SK-N-SH (cell line): ENCODE data around the gene SYTL5. TPM values are rescaled to one million over a fixed set of nuclear protein-coding genes. Genes with fewer than 3 reads are reported as not detected.

Experiments used
- CTCF ChIA-PET: fragments of 300-600, 350-600 bp; formaldehyde crosslinking; extraction: SDS; loops from one replicate; lab custom pipeline; 2021; lab: Yijun Ruan, JAX
- POLR2A ChIA-PET: fragments of 350-600 bp; sonication (Branson Sonifier 250); formaldehyde crosslinking; extraction: SDS; loops from one replicate; lab custom pipeline; 2020; ENCODE audit warnings: antibody characterized with exemption, inconsistent platforms; lab: Yijun Ruan, JAX
- DNase-seq: peaks from one replicate; pipeline ENCODE4 v3.0.0; 2012
- H2AFZ ChIP-seq: fragments of 200-600 bp; sonication (generic); 2 replicates; pipeline ENCODE4 v1.8.1; 2016; ENCODE audit warnings: antibody characterized with exemption, mild to moderate bottlenecking, low read depth
- H3F3A ChIP-seq: fragments of 200-600 bp; sonication (generic); replicated peaks from 2 replicates; pipeline ENCODE3; 2016; ENCODE audit warnings: antibody characterized with exemption, mild to moderate bottlenecking; ENCODE audit not compliant: insufficient read depth
- H3K27ac ChIP-seq, 2 experiments: fragments of 200-500 bp in 1 of 2; fragments of 200-600 bp in 1 of 2; sonication (Bioruptor generic) in 1 of 2; sonication (generic), shearing (Covaris generic) in 1 of 2; 2 replicates each; pipeline versions ENCODE4 v1.5.1 to v1.6.1; 2014 to 2016; ENCODE audit warnings: low read depth in 2 of 2, inconsistent platforms in 1 of 2, low read length in 1 of 2, mild to moderate bottlenecking in 1 of 2, mixed read lengths in 1 of 2
- H3K27me3 ChIP-seq: fragments of 200-600 bp; sonication (generic), shearing (Covaris generic); 2 replicates; pipeline ENCODE4 v1.6.1; 2016; ENCODE audit warnings: mixed run types; ENCODE audit not compliant: insufficient read depth
- H3K36me3 ChIP-seq, 2 experiments: fragments of 200-500 bp in 1 of 2; fragments of 200-600 bp in 1 of 2; sonication (Bioruptor generic) in 1 of 2; sonication (generic) in 1 of 2; replicated peaks in 1 of 2; 2 replicates each; pipeline versions ENCODE3 to v1.5.1; 2014 to 2016; ENCODE audit warnings: low read length in 1 of 2, mild to moderate bottlenecking in 1 of 2; ENCODE audit not compliant: insufficient read depth in 2 of 2, control insufficient read depth in 1 of 2
- H3K4me1 ChIP-seq, 2 experiments: fragments of 200-500 bp in 1 of 2; fragments of 200-600 bp in 1 of 2; sonication (Bioruptor generic) in 1 of 2; sonication (generic), shearing (Covaris generic) in 1 of 2; 2 replicates each; pipeline versions ENCODE4 v1.5.1 to v1.6.1; 2014 to 2016; ENCODE audit warnings: low read depth in 1 of 2, low read length in 1 of 2, mixed run types in 1 of 2; ENCODE audit not compliant: insufficient read depth in 2 of 2, control insufficient read depth in 1 of 2
- H3K4me2 ChIP-seq: fragments of 200-600 bp; sonication (generic), shearing (Covaris generic); 2 replicates; pipeline ENCODE4 v1.6.1; 2017; ENCODE audit warnings: mixed run types
- H3K4me3 ChIP-seq, 2 experiments: fragments of 200-500 bp in 1 of 2; fragments of 200-600 bp in 1 of 2; sonication (Bioruptor generic) in 1 of 2; sonication (generic), shearing (Covaris generic) in 1 of 2; 2 replicates each; pipeline versions ENCODE4 v1.5.1 to v1.8.1; 2014 to 2016; ENCODE audit warnings: low read depth in 2 of 2, inconsistent platforms in 1 of 2, low read length in 1 of 2, mild to moderate bottlenecking in 1 of 2, mixed read lengths in 1 of 2, moderate library complexity in 1 of 2
- H3K79me2 ChIP-seq: fragments of 200-600 bp; sonication (generic); 2 replicates; pipeline ENCODE4 v1.8.1; 2017; ENCODE audit warnings: mild to moderate bottlenecking; ENCODE audit not compliant: insufficient read depth
- H3K9ac ChIP-seq: fragments of 200-600 bp; sonication (generic); 2 replicates; pipeline ENCODE4 v1.6.1; 2017; ENCODE audit warnings: mixed run types
- H3K9me2 ChIP-seq: fragments of 200-600 bp; sonication (generic); 2 replicates; pipeline ENCODE4 v1.6.1; 2017; ENCODE audit warnings: mixed run types
- H3K9me3 ChIP-seq: fragments of 200-600 bp; sonication (generic); 2 replicates; pipeline ENCODE4 v1.6.1; 2017; ENCODE audit warnings: mixed run types, mild to moderate bottlenecking, moderate library complexity
- H4K20me1 ChIP-seq: fragments of 200-600 bp; sonication (generic); 2 replicates; pipeline ENCODE4 v1.6.1; 2017; ENCODE audit warnings: mild to moderate bottlenecking, mixed run types; ENCODE audit not compliant: insufficient read depth
- CHD2 ChIP-seq: fragments of 150-350 bp; IDR thresholded peaks from 2 replicates; pipeline ENCODE4 v1.6.1; 2018; ENCODE audit warnings: low read length; ENCODE audit not compliant: partially characterized antibody
- ELF1 ChIP-seq: IDR thresholded peaks from 2 replicates; pipeline ENCODE4 v1.4.0; 2012
- EZH2phosphoT487 ChIP-seq: fragments of 200-600 bp; sonication (generic); IDR thresholded peaks from 2 replicates; pipeline ENCODE4 v1.6.1; 2017; ENCODE audit warnings: low read depth, mixed run types, mild to moderate bottlenecking, antibody characterized with exemption, moderate library complexity, borderline replicate concordance
- FOSL2 ChIP-seq: IDR thresholded peaks from 2 replicates; pipeline ENCODE4 v1.4.0; 2012; ENCODE audit warnings: low read depth, mild to moderate bottlenecking, moderate library complexity, borderline replicate concordance
- IRF3 ChIP-seq: fragments of 150-350 bp; IDR thresholded peaks from 2 replicates; pipeline ENCODE4 v1.6.1; 2016; ENCODE audit warnings: mild to moderate bottlenecking, low read depth, low read length
- MXI1 ChIP-seq: IDR thresholded peaks from 2 replicates; pipeline ENCODE4 v1.6.1; 2012; ENCODE audit warnings: mild to moderate bottlenecking, low read depth, low read length, improper control_type of control experiment
- RAD21 ChIP-seq: IDR thresholded peaks from 2 replicates; pipeline ENCODE4 v1.6.1; 2012; ENCODE audit warnings: mild to moderate bottlenecking, low read length
- WGBS: methylation state at CpG from one replicate; pipeline ENCODE4 v1.1.6; 2017; ENCODE audit warnings: low lambda C conversion rate; 5-methylcytosine and 5-hydroxymethylcytosine counted together
- polyA plus RNA-seq, 3 experiments: library from polyadenylated mRNA; depleted of rRNA; stranded (reverse); fragments of >200 nt; gene quantifications; 2 replicates each; pipeline ENCODE4 v1.2.3, GENCODE V29; 2012
- TF ChIP-seq, protein P1 (sequence below): IDR thresholded peaks from 2 replicates; pipeline ENCODE4 v1.4.0; 2012; ENCODE audit warnings: low read depth, borderline replicate concordance
- TF ChIP-seq, protein P2 (sequence below): IDR thresholded peaks from 2 replicates; pipeline ENCODE4; 2012

The SYTL5 gene
- polyA plus RNA-seq, 1 of the 3 experiments (the other 2 are of a cell fraction) = 0.74 TPM

DNA sequence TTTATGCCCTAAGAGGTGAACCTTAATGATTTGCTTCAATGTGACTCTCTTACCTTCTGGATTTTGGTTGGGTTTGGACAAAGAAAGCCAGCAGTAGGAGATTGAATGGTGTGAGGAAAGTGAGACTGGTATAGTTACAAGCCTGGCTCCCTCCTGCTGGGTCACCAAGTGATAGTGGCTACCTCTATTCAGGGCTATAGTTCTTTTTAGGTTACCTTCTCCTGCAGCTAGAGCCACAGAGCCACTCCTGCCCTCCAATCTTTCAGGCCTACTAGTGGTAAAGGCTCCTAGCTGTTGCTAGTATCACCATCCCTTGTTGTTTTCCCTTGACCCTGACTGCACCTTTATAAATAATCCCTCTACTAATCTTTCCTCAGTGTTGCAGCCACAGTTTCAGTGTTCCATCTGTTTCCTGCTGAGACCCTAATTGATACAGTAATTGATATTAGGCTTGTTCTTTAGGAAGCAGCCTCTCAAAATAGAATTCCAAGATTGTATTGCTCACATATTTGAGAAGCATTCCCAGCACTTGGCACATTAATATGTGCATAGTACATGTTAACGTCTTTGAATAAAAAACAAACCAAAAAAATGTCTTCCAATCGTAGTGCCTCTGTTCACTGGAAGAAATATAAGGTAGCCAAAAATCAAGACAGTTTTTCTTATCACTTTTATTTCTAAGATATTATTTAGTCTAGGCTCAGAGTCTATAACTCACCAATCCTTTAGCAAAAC, 132.0 kb downstream of the SYTL5 start:
- WGBS = 13% methylated on average over 2 of the region's 2 CpGs
- CTCF ChIA-PET = interaction anchor here (1.6 kb wide), 1 partner anchor 28 kb away, joined by 3 read pairs; no protein-coding TSS in a partner anchor
- no peak overlapping the region for H2AFZ ChIP-seq
- H3K9ac ChIP-seq = no peak overlapping the region
- TF ChIP-seq CHD2 (no peak), RAD21 (no peak), IRF3 (no peak), EZH2phosphoT487 (no peak)
- TF ChIP-seq, protein P1, sequence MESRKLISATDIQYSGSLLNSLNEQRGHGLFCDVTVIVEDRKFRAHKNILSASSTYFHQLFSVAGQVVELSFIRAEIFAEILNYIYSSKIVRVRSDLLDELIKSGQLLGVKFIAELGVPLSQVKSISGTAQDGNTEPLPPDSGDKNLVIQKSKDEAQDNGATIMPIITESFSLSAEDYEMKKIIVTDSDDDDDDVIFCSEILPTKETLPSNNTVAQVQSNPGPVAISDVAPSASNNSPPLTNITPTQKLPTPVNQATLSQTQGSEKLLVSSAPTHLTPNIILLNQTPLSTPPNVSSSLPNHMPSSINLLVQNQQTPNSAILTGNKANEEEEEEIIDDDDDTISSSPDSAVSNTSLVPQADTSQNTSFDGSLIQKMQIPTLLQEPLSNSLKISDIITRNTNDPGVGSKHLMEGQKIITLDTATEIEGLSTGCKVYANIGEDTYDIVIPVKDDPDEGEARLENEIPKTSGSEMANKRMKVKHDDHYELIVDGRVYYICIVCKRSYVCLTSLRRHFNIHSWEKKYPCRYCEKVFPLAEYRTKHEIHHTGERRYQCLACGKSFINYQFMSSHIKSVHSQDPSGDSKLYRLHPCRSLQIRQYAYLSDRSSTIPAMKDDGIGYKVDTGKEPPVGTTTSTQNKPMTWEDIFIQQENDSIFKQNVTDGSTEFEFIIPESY = no peak
- H3K79me2 ChIP-seq = no peaks in the 10 kb centered on the region
- H3K4me3 ChIP-seq = no peak overlapping the region
- no peak overlapping the region for H3K4me2 ChIP-seq
- no peaks in the 10 kb centered on the region for H3K36me3 ChIP-seq
- H4K20me1 ChIP-seq = no peaks in the 10 kb centered on the region
- no peaks in the 10 kb centered on the region for H3K9me3 ChIP-seq
- H3K4me1 ChIP-seq = no peaks in the 10 kb centered on the region
- DNase-seq = no peak
- POLR2A ChIA-PET = no interaction called here
- H3K27me3 ChIP-seq = no peaks in the 10 kb centered on the region
- H3K9me2 ChIP-seq = no peaks in the 10 kb centered on the region
- H3K27ac ChIP-seq = no peak overlapping the region
- no peaks in the 10 kb centered on the region for H3F3A ChIP-seq

DNA sequence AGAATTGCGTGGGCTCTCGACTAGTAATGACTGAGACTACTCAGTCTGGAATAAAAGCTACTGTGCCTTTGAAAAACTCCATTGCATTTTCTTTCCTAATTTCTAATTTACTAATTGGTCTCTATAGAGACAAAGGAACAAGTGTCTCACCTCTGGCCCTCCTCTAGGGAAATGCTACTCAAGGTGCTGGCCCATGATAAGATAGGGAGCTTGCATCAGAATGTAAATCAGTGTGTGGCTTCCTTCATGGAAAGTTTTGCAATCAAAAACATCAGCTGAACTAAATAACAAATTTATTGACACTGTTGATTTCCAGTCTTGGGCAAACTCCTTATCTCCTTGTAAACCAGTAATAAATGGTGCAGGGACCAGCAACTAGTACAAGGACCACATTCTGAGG, 132.5 kb downstream of the SYTL5 start:
- Histone ChIP-seq H3K9me3 (no peaks in the 10 kb centered on the region), H3K9me2 (no peaks in the 10 kb centered on the region), H3K27me3 (no peaks in the 10 kb centered on the region), H3F3A (no peaks in the 10 kb centered on the region), H2AFZ (no peak overlapping the region), H3K27ac (no peak overlapping the region), H3K4me1 (no peaks in the 10 kb centered on the region), H3K4me2 (no peak overlapping the region), H4K20me1 (no peaks in the 10 kb centered on the region), H3K4me3 (no peak overlapping the region), H3K79me2 (no peaks in the 10 kb centered on the region), H3K36me3 (no peaks in the 10 kb centered on the region), H3K9ac (no peak overlapping the region)
- WGBS = 7% methylated on average over 2 of the region's 2 CpGs
- DNase-seq = no peak
- CTCF ChIA-PET = interaction anchor here (1.6 kb wide), 1 partner anchor 27 kb away, joined by 3 read pairs; no protein-coding TSS in a partner anchor
- TF ChIP-seq, protein P1 = no peak
- TF ChIP-seq MXI1 (no peak), IRF3 (no peak), EZH2phosphoT487 (no peak), FOSL2 (no peak), ELF1 (no peak)
- TF ChIP-seq, protein P2, sequence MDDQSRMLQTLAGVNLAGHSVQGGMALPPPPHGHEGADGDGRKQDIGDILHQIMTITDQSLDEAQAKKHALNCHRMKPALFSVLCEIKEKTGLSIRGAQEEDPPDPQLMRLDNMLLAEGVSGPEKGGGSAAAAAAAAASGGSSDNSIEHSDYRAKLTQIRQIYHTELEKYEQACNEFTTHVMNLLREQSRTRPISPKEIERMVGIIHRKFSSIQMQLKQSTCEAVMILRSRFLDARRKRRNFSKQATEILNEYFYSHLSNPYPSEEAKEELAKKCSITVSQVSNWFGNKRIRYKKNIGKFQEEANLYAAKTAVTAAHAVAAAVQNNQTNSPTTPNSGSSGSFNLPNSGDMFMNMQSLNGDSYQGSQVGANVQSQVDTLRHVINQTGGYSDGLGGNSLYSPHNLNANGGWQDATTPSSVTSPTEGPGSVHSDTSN = no peak
- POLR2A ChIA-PET = no interaction called here
